Measurements from ENCODE around the gene FADS2.

- TF ChIP-seq CTCF (IDR thresholded peaks at IDR 0.05) (no peak), POLR2AphosphoS5 (IDR thresholded peaks at IDR 0.05) (no peak), EP300 (IDR thresholded peaks at IDR 0.05; ENCODE audit: low read depth) (no peak), POLR2A (IDR thresholded peaks at IDR 0.05) (no peak)
Measured at GRCh38 chr11:61833926-61834277, 5.8 kb downstream of the FADS2 start.

Measured in transverse colon (tissue), 4 donors.